Purkinje cell (primary cell): Measurements from ENCODE around the gene DGUOK. TPM values are rescaled to one million over a fixed set of nuclear protein-coding genes. Genes with fewer than 3 reads are reported as not detected.

Experiments
- polyA plus RNA-seq: library from polyadenylated mRNA; unstranded; fragments of >200 nt; fragmentation: Nextera tagmentation; gene quantifications from 2 replicates; pipeline ENCODE4 v1.2.1, GENCODE V29; 2014

The DGUOK gene
- 179 and 199 TPM in 2 replicates for polyA plus RNA-seq

GRCh38 chr2:73926493-73927327, at the start of gene DGUOK:
TSS of gene DGUOK (plus strand) at chr2:73926880. CDS start at chr2:73926911, 31 bp downstream.

GRCh38 chr2:73892631-73893329, 33.9 kb upstream of the DGUOK start, which contains the start of gene ACTG2:
TSS of gene ACTG2 (plus strand) at chr2:73893008. CDS start at chr2:73901312, 8,304 bp downstream.

GRCh38 chr2:73984203-73984921, 57.7 kb downstream of the DGUOK start, which contains the start of gene TET3:
TSS of gene TET3 (plus strand) at chr2:73984910. CDS start at chr2:73986404, 1,494 bp downstream.

Other genes starting within 250 kb of the DGUOK start
- 107 and 138 TPM in 2 replicates for gene TPRKB, start 189.5 kb upstream of the DGUOK start, polyA plus RNA-seq
- 12.9 and 24.4 TPM in 2 replicates for gene DUSP11, start 146.8 kb upstream of the DGUOK start, polyA plus RNA-seq
- gene C2orf78, start 142.7 kb upstream of the DGUOK start, polyA plus RNA-seq = not detected in 2 replicates
- 69.6 and 80.3 TPM in 2 replicates for gene STAMBP, start 97.9 kb upstream of the DGUOK start, polyA plus RNA-seq
- not detected in 2 replicates for gene ACTG2, start 33.9 kb upstream of the DGUOK start, polyA plus RNA-seq
- 0.27 and 0.82 TPM in 2 replicates for gene TET3, start 58.0 kb downstream of the DGUOK start, polyA plus RNA-seq
- 348 and 406 TPM in 2 replicates for gene BOLA3, start 221.0 kb downstream of the DGUOK start, polyA plus RNA-seq